Uterus (tissue), 4 donors: ENCODE results near the gene MAB21L4. TPM values are rescaled to one million over a fixed set of nuclear protein-coding genes. Genes with fewer than 3 reads are reported as not detected.
"Not testable (repeated sequence)": the region's sequence is repeated elsewhere in the genome, so short reads cannot be mapped to it uniquely, and the experiment has no call there.

ENCODE experiments used
- DNase-seq, 2 donors: peaks; one replicate each; pipeline ENCODE4 v3.0.0-alpha.2; 2019 to 2020
- H3K27ac ChIP-seq, 2 donors: fragments of 200-600 bp; sonication (generic); 1 replicate in 1 of 2; 2 replicates in 1 of 2; pipeline ENCODE4 v1.5.1; 2016 to 2018
- H3K27me3 ChIP-seq, 2 donors: fragments of 200-600 bp; sonication (generic); one replicate each; pipeline ENCODE4 v1.5.1; 2018 to 2019; ENCODE audit warnings: control low read depth in 1 of 2
- H3K36me3 ChIP-seq, 2 donors: fragments of 200-600 bp; sonication (generic); one replicate each; pipeline ENCODE4 v1.5.1; 2019; ENCODE audit warnings: control low read depth in 1 of 2
- H3K4me1 ChIP-seq, 2 donors: fragments of 200-600 bp; sonication (generic); one replicate each; pipeline ENCODE4 v1.5.1; 2018 to 2019; ENCODE audit warnings: control low read depth in 1 of 2
- H3K4me3 ChIP-seq, 2 donors: fragments of 200-600 bp; sonication (generic); 1 replicate in 1 of 2; 2 replicates in 1 of 2; pipeline ENCODE4 v1.5.1; 2018 to 2019; ENCODE audit warnings: mild to moderate bottlenecking in 1 of 2
- H3K9me3 ChIP-seq, 2 donors: fragments of 200-600 bp; sonication (generic); one replicate each; pipeline ENCODE4 v1.5.1; 2019; ENCODE audit warnings: control low read depth in 1 of 2
- POLR2A ChIP-seq, 2 donors: fragments of 450-650 bp; IDR thresholded peaks; one replicate each; pipeline ENCODE4 v1.6.1; 2016; ENCODE audit warnings: antibody characterized with exemption in 2 of 2, mild to moderate bottlenecking in 1 of 2, moderate library complexity in 1 of 2
- intact Hi-C: fragments of 100-400 bp; cut with DNase I; formaldehyde crosslinking; loops from one replicate; pipeline ENCODE4 v1.15.1; 2023; ENCODE audit warnings: low total_unique reads
- total RNA-seq, 4 donors: library from RNA; depleted of rRNA in 3 of 4; stranded (reverse); fragments of >200 nt in 3 of 4; gene quantifications; one replicate each; pipeline versions ENCODE4 v1.1.0 to v1.2.4, GENCODE V29; 2014 to 2023
- TF ChIP-seq, protein P1 (sequence below), 4 experiments: fragments of 200-600 bp in 2 of 4; fragments of 450-650 bp in 2 of 4; sonication (generic) in 2 of 4; IDR thresholded peaks; one replicate each; pipeline ENCODE4 v1.5.1; 2016 to 2019; ENCODE audit warnings: antibody characterized with exemption in 4 of 4, mild to moderate bottlenecking in 2 of 4, moderate library complexity in 1 of 4
- donor health status: DM: yes; HTN: yes; CAD: no.

The MAB21L4 gene
- total RNA-seq, 4 donors from 2014 or later, result 0.97 TPM; not detected in 3

DNA sequence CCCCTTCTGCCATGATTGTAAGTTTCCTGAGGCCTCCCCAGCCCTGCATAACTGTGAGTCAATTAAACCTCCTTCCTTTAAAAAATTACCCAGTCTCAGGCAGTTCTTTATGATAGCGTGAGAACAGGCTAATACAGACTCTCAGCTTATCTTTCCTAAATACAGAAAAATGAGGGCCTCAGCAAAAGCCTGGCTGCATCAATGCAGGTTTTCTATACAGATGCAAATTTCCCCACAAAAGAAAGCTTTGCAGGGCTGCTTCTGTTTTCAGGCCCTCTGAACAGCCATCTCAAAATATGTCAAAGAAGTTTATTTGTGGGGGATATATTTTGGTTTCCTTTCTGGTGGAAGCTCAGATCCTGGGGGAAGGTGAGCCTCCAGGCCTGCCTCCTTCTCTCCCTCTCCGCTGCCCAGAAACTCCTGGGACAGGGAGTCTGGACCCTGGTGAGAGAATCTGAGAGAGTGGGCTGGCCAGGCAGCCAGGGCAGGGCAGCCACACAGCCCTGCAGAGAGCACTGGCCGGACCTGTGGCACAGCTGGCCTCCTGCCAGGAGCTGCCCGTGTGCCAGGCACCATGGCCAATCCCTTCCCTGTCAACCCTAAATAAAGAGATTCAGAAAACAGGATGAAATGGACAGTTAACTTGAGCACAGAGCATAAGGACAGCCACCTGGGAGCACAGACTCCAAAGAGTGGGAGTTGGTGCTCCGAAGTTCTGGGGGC lies 48.9 kb downstream of the MAB21L4 start:
- Histone ChIP-seq H3K9me3 (no peaks in the 10 kb centered on the region), H3K4me3 (no peak overlapping the region), H3K36me3 (no peaks in the 10 kb centered on the region), H3K27ac (no peak overlapping the region), H3K4me1 (no peaks in the 10 kb centered on the region), H3K27me3 (no peaks in the 10 kb centered on the region)
- no peak for DNase-seq
- intact Hi-C loops, result no loop called here
- TF ChIP-seq, protein P1, sequence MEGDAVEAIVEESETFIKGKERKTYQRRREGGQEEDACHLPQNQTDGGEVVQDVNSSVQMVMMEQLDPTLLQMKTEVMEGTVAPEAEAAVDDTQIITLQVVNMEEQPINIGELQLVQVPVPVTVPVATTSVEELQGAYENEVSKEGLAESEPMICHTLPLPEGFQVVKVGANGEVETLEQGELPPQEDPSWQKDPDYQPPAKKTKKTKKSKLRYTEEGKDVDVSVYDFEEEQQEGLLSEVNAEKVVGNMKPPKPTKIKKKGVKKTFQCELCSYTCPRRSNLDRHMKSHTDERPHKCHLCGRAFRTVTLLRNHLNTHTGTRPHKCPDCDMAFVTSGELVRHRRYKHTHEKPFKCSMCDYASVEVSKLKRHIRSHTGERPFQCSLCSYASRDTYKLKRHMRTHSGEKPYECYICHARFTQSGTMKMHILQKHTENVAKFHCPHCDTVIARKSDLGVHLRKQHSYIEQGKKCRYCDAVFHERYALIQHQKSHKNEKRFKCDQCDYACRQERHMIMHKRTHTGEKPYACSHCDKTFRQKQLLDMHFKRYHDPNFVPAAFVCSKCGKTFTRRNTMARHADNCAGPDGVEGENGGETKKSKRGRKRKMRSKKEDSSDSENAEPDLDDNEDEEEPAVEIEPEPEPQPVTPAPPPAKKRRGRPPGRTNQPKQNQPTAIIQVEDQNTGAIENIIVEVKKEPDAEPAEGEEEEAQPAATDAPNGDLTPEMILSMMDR (IDR thresholded peaks at IDR 0.05), result no peak
- TF ChIP-seq POLR2A (IDR thresholded peaks at IDR 0.05), result no peak

DNA sequence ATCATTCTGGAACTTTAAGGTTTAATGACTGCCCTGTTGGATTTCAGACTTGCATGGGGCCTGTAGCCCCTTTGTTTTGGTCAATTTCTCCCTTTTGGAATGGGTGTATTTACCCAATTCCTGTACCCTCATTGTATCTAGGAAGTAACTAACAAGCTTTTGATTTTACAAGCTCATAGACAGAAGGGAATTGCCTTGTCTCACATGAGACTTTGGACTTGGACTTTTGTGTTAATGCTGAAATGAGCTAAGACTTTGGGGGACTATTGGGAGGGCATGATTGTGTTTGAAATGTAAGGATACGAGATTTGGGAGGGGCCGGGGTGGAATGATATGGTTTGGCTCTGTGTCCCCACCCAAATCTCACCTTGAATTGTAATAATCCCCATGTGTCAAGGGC lies 49.6 kb downstream of the MAB21L4 start:
- DNase-seq, H3K27me3 ChIP-seq, H3K4me1 ChIP-seq, H3K36me3 ChIP-seq, H3K27ac ChIP-seq, H3K9me3 ChIP-seq, H3K4me3 ChIP-seq, intact Hi-C loops: not testable (repeated sequence)

DNA sequence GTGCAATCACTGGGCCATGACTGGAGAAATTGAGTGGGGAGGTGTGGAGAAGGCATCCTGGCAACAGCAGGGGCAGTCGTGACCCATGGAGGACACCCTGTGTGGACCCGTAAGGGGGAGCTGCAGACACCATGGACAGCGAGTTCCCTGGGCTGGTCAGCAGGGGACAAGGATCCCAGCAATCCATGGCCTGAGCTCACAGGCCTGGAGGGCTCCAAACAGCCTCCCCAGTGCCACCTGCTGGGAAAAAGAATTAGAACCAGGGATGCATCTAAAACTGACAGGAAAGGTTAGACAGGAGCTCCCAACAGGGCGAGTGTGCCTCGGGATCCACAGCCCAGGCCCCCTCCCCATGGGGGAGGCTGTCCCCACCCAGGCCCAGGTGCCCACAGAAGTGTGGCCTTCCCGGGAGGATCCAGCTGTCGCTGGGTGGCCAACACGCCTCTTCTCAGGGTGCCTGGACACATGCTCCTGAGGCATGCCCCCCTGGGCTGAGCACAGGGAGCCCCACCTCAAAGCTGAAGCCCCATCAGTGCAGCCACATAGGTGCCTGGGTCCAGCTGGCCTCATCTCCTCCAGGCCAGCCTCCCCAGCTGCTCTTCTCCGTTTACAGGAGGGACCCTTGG lies 55.4 kb downstream of the MAB21L4 start:
- DNase-seq, result no peak
- Histone ChIP-seq H3K27ac (no peak overlapping the region), H3K9me3 (no peaks in the 10 kb centered on the region), H3K27me3 (no peaks in the 10 kb centered on the region), H3K4me1 (no peaks in the 10 kb centered on the region), H3K4me3 (no peak overlapping the region), H3K36me3 (no peaks in the 10 kb centered on the region)
- TF ChIP-seq, protein P1 (IDR thresholded peaks at IDR 0.05), result peak; percentile 27 to 48 (median 39)
- no peak for TF ChIP-seq POLR2A (IDR thresholded peaks at IDR 0.05)
- intact Hi-C loops, result no loop called here

DNA sequence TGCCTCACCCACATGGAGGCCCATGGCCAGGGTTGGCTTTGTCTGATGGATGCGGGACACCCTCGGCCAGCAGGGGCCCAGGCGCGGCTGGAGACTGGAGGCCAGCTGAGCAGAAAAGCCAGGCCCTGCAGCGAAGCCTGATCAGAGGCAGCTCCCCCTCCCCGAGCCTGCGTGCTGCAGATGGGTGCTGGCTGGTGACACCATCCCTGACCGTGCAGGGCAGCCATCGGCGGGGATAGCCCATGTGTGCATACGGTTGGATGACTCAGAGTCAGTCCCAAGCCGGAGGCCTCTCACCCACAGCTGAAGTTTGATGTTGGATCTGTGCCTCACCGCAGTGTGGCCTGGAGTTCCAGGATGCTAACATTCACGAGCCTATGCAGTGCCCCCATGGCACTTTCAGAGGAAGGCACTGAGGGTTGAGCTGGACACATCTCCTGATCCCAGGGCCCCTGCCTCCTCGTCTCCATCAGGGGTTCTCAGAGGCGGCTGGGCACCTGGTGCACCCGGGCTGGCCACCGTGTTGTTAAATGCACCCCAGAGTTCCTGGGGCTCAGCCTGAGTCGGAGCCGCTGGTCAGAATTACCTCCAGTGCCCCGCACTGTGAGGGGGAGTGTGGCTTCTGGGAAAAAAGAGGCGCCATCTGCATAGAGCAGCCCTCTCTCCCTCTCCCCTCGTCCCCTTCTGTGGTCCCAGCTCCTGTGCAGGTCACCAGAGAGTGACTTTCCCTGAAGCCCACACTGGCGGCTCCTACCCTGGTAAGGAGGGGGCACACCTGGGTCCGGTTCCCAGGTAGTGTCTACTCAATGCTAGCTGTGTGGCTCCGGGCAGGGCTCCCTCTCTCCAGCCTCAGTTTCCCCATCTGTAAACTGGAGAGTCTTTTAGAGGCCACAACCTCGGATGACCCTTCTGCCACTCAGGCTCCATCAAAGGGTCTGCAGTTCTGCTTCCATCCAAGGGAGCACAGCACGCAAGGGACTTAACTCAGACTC lies 56.5 kb downstream of the MAB21L4 start:
- Histone ChIP-seq H3K4me3 (no peak overlapping the region), H3K27me3 (no peaks in the 10 kb centered on the region), H3K27ac (no peak overlapping the region), H3K36me3 (no peaks in the 10 kb centered on the region), H3K9me3 (no peaks in the 10 kb centered on the region), H3K4me1 (no peaks in the 10 kb centered on the region)
- DNase-seq, result no peak
- TF ChIP-seq, protein P1 (IDR thresholded peaks at IDR 0.05), result no peak
- TF ChIP-seq POLR2A (IDR thresholded peaks at IDR 0.05), result no peak
- intact Hi-C loops, result no loop called here

DNA sequence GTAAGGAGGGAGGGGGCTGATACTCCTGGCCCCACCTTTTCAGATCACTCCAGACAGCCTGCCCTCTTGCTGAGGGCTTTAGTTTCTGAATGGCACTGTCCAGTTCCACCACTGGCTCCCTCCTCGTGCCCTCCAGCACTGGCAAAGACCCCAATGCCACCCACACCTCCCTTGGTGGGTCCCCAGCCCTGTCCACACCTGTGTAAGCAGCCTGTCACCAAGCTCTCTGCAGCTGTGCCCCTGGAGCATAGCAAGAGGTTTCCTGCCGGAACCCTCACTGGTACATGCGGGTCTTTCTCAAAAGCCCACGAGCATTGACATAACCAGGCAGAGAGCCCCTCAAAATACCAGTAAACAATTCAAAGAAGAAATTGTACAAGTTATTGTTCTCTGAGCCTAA lies 58.3 kb downstream of the MAB21L4 start:
- TF ChIP-seq POLR2A (IDR thresholded peaks at IDR 0.05), result no peak
- TF ChIP-seq, protein P1 (IDR thresholded peaks at IDR 0.05), result no peak
- DNase-seq, result no peak
- no peaks in the 10 kb centered on the region for H3K4me1 ChIP-seq
- H3K27me3 ChIP-seq, result no peaks in the 10 kb centered on the region
- intact Hi-C loops, result no loop called here
- no peaks in the 10 kb centered on the region for H3K36me3 ChIP-seq
- H3K27ac ChIP-seq, result no peak overlapping the region
- H3K9me3 ChIP-seq, result no peaks in the 10 kb centered on the region
- no peak overlapping the region for H3K4me3 ChIP-seq
